Hepatocyte (in vitro differentiated cells): ENCODE measurements around the gene MTURN. TPM values are rescaled to one million over a fixed set of nuclear protein-coding genes. Genes with fewer than 3 reads are reported as not detected.

Experiments used
- DNase-seq: peaks from one replicate; pipeline ENCODE4 v3.0.0-alpha.2; 2016; ENCODE audit warnings: low spot score
- H2AFZ ChIP-seq: fragments of 200-600 bp; sonication (generic); 2 replicates; pipeline ENCODE4 v1.6.0; 2016; ENCODE audit warnings: antibody characterized with exemption, mild to moderate bottlenecking
- H3K27ac ChIP-seq: fragments of 200-600 bp; sonication (generic); 2 replicates; pipeline ENCODE4 v1.5.1; 2016; ENCODE audit warnings: mild to moderate bottlenecking
- H3K27me3 ChIP-seq: fragments of 200-600 bp; sonication (generic); 2 replicates; pipeline ENCODE4 v1.6.1; 2016
- H3K36me3 ChIP-seq: fragments of 200-600 bp; sonication (generic); replicated peaks from 2 replicates; pipeline ENCODE4 v1.5.1; 2016; ENCODE audit warnings: low read depth; ENCODE audit not compliant: insufficient read depth
- H3K4me1 ChIP-seq: fragments of 200-600 bp; sonication (generic); 2 replicates; pipeline ENCODE4 v1.5.1; 2016; ENCODE audit warnings: mild to moderate bottlenecking, moderate library complexity; ENCODE audit not compliant: insufficient read depth
- H3K4me2 ChIP-seq: fragments of 200-600 bp; sonication (generic); 2 replicates; pipeline ENCODE4 v1.6.0; 2016
- H3K4me3 ChIP-seq: fragments of 200-600 bp; sonication (generic); 2 replicates; pipeline ENCODE4 v1.5.1; 2016; ENCODE audit warnings: mild to moderate bottlenecking
- H3K79me2 ChIP-seq: fragments of 200-600 bp; sonication (generic); 2 replicates; pipeline ENCODE4 v1.6.0; 2017; ENCODE audit warnings: mild to moderate bottlenecking
- H3K9me2 ChIP-seq: fragments of 200-600 bp; sonication (generic); replicated peaks from 2 replicates; pipeline ENCODE4 v1.6.0; 2017; ENCODE audit warnings: mild to moderate bottlenecking; ENCODE audit not compliant: insufficient read depth
- H3K9me3 ChIP-seq: fragments of 200-600 bp; sonication (generic); 2 replicates; pipeline ENCODE4 v1.5.1; 2016; ENCODE audit warnings: low read depth, mild to moderate bottlenecking
- H4K20me1 ChIP-seq: fragments of 200-600 bp; sonication (generic); 2 replicates; pipeline ENCODE4 v1.6.0; 2016; ENCODE audit warnings: mild to moderate bottlenecking; ENCODE audit not compliant: insufficient read depth, poor library complexity, severe bottlenecking
- CTCF ChIP-seq: fragments of 200-600 bp; sonication (generic); IDR thresholded peaks from 2 replicates; pipeline ENCODE4 v1.5.1; 2016; ENCODE audit warnings: antibody characterized with exemption, mild to moderate bottlenecking; ENCODE audit not compliant: poor library complexity
- EZH2 ChIP-seq: fragments of 200-600 bp; sonication (generic); IDR thresholded peaks from 2 replicates; pipeline ENCODE4 v1.6.1; 2016; ENCODE audit warnings: antibody characterized with exemption, mild to moderate bottlenecking, borderline replicate concordance
- EZH2phosphoT487 ChIP-seq: fragments of 200-600 bp; sonication (generic); IDR thresholded peaks from one replicate; pipeline ENCODE4 v1.6.1; 2018; ENCODE audit warnings: antibody characterized with exemption, mild to moderate bottlenecking, low read depth, moderate library complexity; ENCODE audit not compliant: unreplicated experiment, severe bottlenecking
- WGBS: methylation state at CpG from one replicate; pipeline ENCODE4 v1.1.6; 2016; ENCODE audit warnings: low lambda C conversion rate; ENCODE audit errors: missing lambda C conversion rate; 5-methylcytosine and 5-hydroxymethylcytosine counted together
- polyA plus RNA-seq: library from polyadenylated mRNA; unstranded; fragments of >200 nt; fragmentation: Nextera tagmentation; extraction: Ambion mirVana; gene quantifications from 2 replicates; pipeline ENCODE4 v1.2.1, GENCODE V29; 2016
- total RNA-seq: library from RNA; depleted of rRNA; stranded (reverse); fragments of >200 nt; gene quantifications from 2 replicates; pipeline ENCODE4 v1.2.3, GENCODE V29; 2014

MTURN gene
- total and polyA plus RNA-seq, 2 experiments from 2014 or later = 4.5 to 14.5 TPM

GRCh38 chr7:30206491-30206890, 71.7 kb downstream of the MTURN start:
- Histone ChIP-seq H3K9me3 (no peaks in the 10 kb centered on the region), H3K27me3 (no peaks in the 10 kb centered on the region), H2AFZ (no peak overlapping the region), H4K20me1 (no peaks in the 10 kb centered on the region), H3K79me2 (no peaks in the 10 kb centered on the region), H3K4me3 (no peak overlapping the region), H3K4me2 (no peak overlapping the region), H3K27ac (no peak overlapping the region), H3K9me2 (no peaks in the 10 kb centered on the region), H3K4me1 (no peaks in the 10 kb centered on the region), H3K36me3 (no peaks in the 10 kb centered on the region)
- WGBS = 78% methylated on average over 4 of the region's 4 CpGs
- no peak for DNase-seq
- TF ChIP-seq CTCF = no peak
- TF ChIP-seq EZH2phosphoT487 = no peak
- no peak for TF ChIP-seq EZH2

DNA sequence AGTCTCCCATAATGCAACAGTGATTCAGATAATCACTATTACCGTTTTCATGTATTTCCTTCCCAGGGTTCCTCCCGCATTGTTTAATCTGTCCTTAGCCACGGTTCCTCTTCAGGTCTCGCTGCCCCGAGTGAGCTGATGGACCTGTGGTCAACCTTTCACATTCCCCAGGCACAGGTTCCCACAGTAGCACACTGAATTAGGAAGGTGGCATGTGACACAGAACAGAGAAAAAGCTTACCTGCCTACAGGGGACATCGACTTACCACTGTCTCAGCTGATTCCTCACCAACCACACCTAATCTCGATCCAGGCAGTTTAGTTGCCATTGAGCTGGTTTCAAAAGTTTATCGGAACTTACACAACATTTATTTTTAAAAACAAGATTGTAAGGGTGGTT, 72.2 kb downstream of the MTURN start:
- H3K4me1 ChIP-seq = no peaks in the 10 kb centered on the region
- H3K27me3 ChIP-seq = no peaks in the 10 kb centered on the region
- DNase-seq = no peak
- no peaks in the 10 kb centered on the region for H4K20me1 ChIP-seq
- H3K9me2 ChIP-seq = no peaks in the 10 kb centered on the region
- H3K9me3 ChIP-seq = no peaks in the 10 kb centered on the region
- 83% methylated on average over 8 of the region's 8 CpGs for WGBS
- TF ChIP-seq EZH2 (no peak), EZH2phosphoT487 (no peak), CTCF (no peak)
- no peak overlapping the region for H3K4me3 ChIP-seq
- H3K36me3 ChIP-seq = no peaks in the 10 kb centered on the region
- H2AFZ ChIP-seq = no peak overlapping the region
- H3K79me2 ChIP-seq = no peaks in the 10 kb centered on the region
- no peak overlapping the region for H3K27ac ChIP-seq
- H3K4me2 ChIP-seq = no peak overlapping the region

GRCh38 chr7:30207376-30207775, 72.6 kb downstream of the MTURN start:
- Histone ChIP-seq H3K27ac (no peak overlapping the region), H3K4me2 (no peak overlapping the region), H3K79me2 (no peaks in the 10 kb centered on the region), H3K4me3 (no peak overlapping the region), H3K36me3 (no peaks in the 10 kb centered on the region), H2AFZ (no peak overlapping the region), H3K27me3 (no peaks in the 10 kb centered on the region), H3K9me3 (no peaks in the 10 kb centered on the region), H3K9me2 (no peaks in the 10 kb centered on the region), H4K20me1 (no peaks in the 10 kb centered on the region), H3K4me1 (no peaks in the 10 kb centered on the region)
- 83% methylated on average over 4 of the region's 4 CpGs for WGBS
- TF ChIP-seq CTCF (no peak), EZH2phosphoT487 (no peak), EZH2 (no peak)
- no peak for DNase-seq

- DNase-seq = no peak
- Histone ChIP-seq H3K4me1 (no peaks in the 10 kb centered on the region), H3K9me2 (no peaks in the 10 kb centered on the region), H3K4me3 (no peak overlapping the region), H2AFZ (no peak overlapping the region), H3K27me3 (no peaks in the 10 kb centered on the region), H4K20me1 (no peaks in the 10 kb centered on the region), H3K27ac (no peak overlapping the region), H3K36me3 (no peaks in the 10 kb centered on the region), H3K79me2 (no peaks in the 10 kb centered on the region), H3K9me3 (no peaks in the 10 kb centered on the region), H3K4me2 (no peak overlapping the region)
- no peak for TF ChIP-seq CTCF
- TF ChIP-seq EZH2 = no peak
- TF ChIP-seq EZH2phosphoT487 = no peak
- 97% methylated on average over 5 of the region's 5 CpGs for WGBS
Observed at GRCh38 chr7:30209951-30210350, 75.2 kb downstream of the MTURN start.
